Peyer's patch (tissue), 4 donors: ENCODE results near the gene KLK11. TPM values are rescaled to one million over a fixed set of nuclear protein-coding genes. Genes with fewer than 3 reads are reported as not detected.

Experiments
- DNase-seq, 3 donors: peaks; one replicate each; pipeline ENCODE4 v3.0.0-alpha.2; 2017 to 2019
- H3K27ac ChIP-seq, 4 donors: fragments of 200-600 bp; sonication (generic); one replicate each; pipeline ENCODE4 v1.5.1; 2016 to 2019
- H3K27me3 ChIP-seq, 2 donors: fragments of 200-600 bp; sonication (generic); one replicate each; pipeline ENCODE4 v1.5.1; 2019
- H3K36me3 ChIP-seq, 3 donors: fragments of 200-600 bp; sonication (generic); one replicate each; pipeline ENCODE4 v1.5.1; 2016 to 2019
- H3K4me1 ChIP-seq, 4 donors: fragments of 200-600 bp; sonication (generic); one replicate each; pipeline ENCODE4 v1.5.1; 2016 to 2019
- H3K4me3 ChIP-seq, 4 donors: fragments of 200-600 bp; sonication (generic); 1 replicate in 3 of 4; 2 replicates in 1 of 4; pipeline ENCODE4 v1.5.1; 2016 to 2019; ENCODE audit warnings: mild to moderate bottlenecking in 1 of 4
- H3K9me3 ChIP-seq, 4 donors: fragments of 200-600 bp; sonication (generic); one replicate each; pipeline ENCODE4 v1.5.1; 2016 to 2019; ENCODE audit warnings: mild to moderate bottlenecking in 1 of 4
- CTCF ChIP-seq, 6 experiments: fragments of 450-650 bp in 4 of 6; fragments of 200-600 bp in 2 of 6; sonication (generic) in 1 of 6; IDR thresholded peaks; one replicate each; pipeline ENCODE4 v1.5.1; 2017 to 2019; ENCODE audit warnings: antibody characterized with exemption in 6 of 6, mild to moderate bottlenecking in 3 of 6, moderate library complexity in 1 of 6
- POLR2A ChIP-seq, 2 donors: fragments of 450-650 bp; IDR thresholded peaks; one replicate each; pipeline ENCODE4 v1.5.1; 2017; ENCODE audit warnings: antibody characterized with exemption in 2 of 2, mild to moderate bottlenecking in 2 of 2, moderate library complexity in 2 of 2
- total RNA-seq, 4 donors: library from RNA; depleted of rRNA; stranded (reverse); fragments of >200 nt; gene quantifications; one replicate each; pipeline ENCODE4 v1.1.0, GENCODE V29; 2016

Gene KLK11
- total RNA-seq, 4 donors from 2014 or later: 1.7 to 3.8 (median 1.9) TPM; not detected in 1

- H3K4me1 ChIP-seq: peaks cover 0 to 7% (median 0%) of the 10 kb centered on the region in 4 donors
- H3K27me3 ChIP-seq: no peaks in the 10 kb centered on the region
- no peak for DNase-seq
- H3K36me3 ChIP-seq: no peaks in the 10 kb centered on the region
- H3K27ac ChIP-seq: no peak overlapping the region
- TF ChIP-seq POLR2A (IDR thresholded peaks at IDR 0.05) (no peak), CTCF (IDR thresholded peaks at IDR 0.05) (no peak)
- no peaks in the 10 kb centered on the region for H3K9me3 ChIP-seq
- H3K4me3 ChIP-seq: peak overlapping the region in 1 of 4 donors; percentile 27
Measured at GRCh38 chr19:51065221-51065960, 39.0 kb upstream of the KLK11 start.

- Histone ChIP-seq H3K9me3 (no peaks in the 10 kb centered on the region), H3K36me3 (no peaks in the 10 kb centered on the region), H3K4me3 (peak within 1 kb of the TSS in 1 of 4 donors; percentile 27), H3K27me3 (no peaks in the 10 kb centered on the region), H3K4me1 (peaks cover 0 to 7% (median 0%) of the 10 kb centered on the region in 4 donors), H3K27ac (no peak within 1 kb of the TSS)
- DNase-seq: no peak
- TF ChIP-seq CTCF (IDR thresholded peaks at IDR 0.05): no peak
Measured at GRCh38 chr19:51064534-51065220, 38.3 kb upstream of the KLK11 start, which contains the start of gene KLK13. KLK13 (minus strand) TSS chr19:51065092; CDS start chr19:51065067, 25 bp downstream.

- Histone ChIP-seq H3K4me3 (no peak overlapping the region), H3K36me3 (no peaks in the 10 kb centered on the region), H3K9me3 (no peaks in the 10 kb centered on the region), H3K27me3 (no peaks in the 10 kb centered on the region), H3K4me1 (peaks cover 0 to 7% (median 0%) of the 10 kb centered on the region in 4 donors), H3K27ac (no peak overlapping the region)
- TF ChIP-seq CTCF (IDR thresholded peaks at IDR 0.05) (no peak), POLR2A (IDR thresholded peaks at IDR 0.05) (no peak)
- DNase-seq: no peak
Measured at GRCh38 chr19:51063664-51064063, 37.2 kb upstream of the KLK11 start.

GRCh38 chr19:51060973-51061372 lies 34.6 kb upstream of the KLK11 start:
- no peaks in the 10 kb centered on the region for H3K27me3 ChIP-seq
- no peak for TF ChIP-seq POLR2A (IDR thresholded peaks at IDR 0.05)
- no peak for TF ChIP-seq CTCF (IDR thresholded peaks at IDR 0.05)
- H3K4me3 ChIP-seq: no peak overlapping the region
- no peak for DNase-seq
- H3K9me3 ChIP-seq: no peaks in the 10 kb centered on the region
- no peaks in the 10 kb centered on the region for H3K36me3 ChIP-seq
- H3K4me1 ChIP-seq: peaks cover 0 to 7% (median 0%) of the 10 kb centered on the region in 4 donors
- no peak overlapping the region for H3K27ac ChIP-seq

- no peak overlapping the region for H3K4me3 ChIP-seq
- DNase-seq: no peak
- H3K9me3 ChIP-seq: no peaks in the 10 kb centered on the region
- no peaks in the 10 kb centered on the region for H3K36me3 ChIP-seq
- TF ChIP-seq CTCF (IDR thresholded peaks at IDR 0.05): no peak
- no peaks in the 10 kb centered on the region for H3K27me3 ChIP-seq
- H3K27ac ChIP-seq: no peak overlapping the region
- peaks cover 0 to 6% (median 0%) of the 10 kb centered on the region in 4 donors for H3K4me1 ChIP-seq
Measured at GRCh38 chr19:51060336-51060735, 33.9 kb upstream of the KLK11 start.
